ENCODE results near the gene POU2F2.

DNA sequence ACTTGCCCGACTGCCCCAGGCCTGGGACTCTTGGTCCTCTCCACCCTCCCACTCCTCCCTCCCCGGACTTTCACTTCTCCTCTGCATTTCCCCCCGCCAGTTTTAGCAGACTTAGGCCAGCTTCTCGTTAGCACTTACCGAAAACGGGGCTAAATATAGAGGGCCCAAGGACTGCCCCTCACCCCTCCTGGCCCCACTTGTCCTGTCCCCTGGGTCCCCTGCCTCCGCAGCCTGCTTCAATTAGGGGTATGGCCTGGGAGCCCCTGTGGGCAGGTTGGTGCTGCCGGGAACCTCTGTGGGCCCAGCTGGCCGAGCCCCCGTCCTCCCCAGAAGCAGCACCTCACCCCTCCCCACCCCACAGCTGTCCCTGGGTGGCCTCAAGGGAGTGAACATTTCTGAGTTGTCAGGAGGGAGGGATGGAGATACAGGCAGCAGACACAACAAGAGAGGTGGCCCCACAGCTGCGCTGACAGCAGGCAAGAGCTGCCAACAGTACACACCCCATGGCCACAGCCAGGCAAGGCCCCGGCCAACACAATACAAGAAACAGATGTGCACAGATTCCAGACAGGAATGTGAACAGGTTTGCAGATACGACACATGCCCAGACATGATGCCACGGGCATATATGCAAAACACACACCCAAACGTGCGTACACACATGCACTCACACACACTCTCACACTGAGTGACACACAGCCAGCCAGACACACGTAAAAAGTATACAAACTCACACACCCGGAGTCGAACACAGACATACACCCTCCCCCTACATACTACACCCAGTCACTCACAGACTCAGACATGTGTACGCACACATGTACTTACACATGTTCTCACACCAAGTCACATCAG is 2.6 kb downstream of the POU2F2 start:
- TF ChIP-seq TEAD4 (CRISPR knock-in tag; IDR thresholded peaks at IDR 0.05) (no peak), RELA (CRISPR knock-in tag; IDR thresholded peaks at IDR 0.05; ENCODE audit: borderline replicate concordance) (no peak), GABPB1 (CRISPR knock-in tag; IDR thresholded peaks at IDR 0.05) (no peak)
- TF ChIP-seq, protein P1, sequence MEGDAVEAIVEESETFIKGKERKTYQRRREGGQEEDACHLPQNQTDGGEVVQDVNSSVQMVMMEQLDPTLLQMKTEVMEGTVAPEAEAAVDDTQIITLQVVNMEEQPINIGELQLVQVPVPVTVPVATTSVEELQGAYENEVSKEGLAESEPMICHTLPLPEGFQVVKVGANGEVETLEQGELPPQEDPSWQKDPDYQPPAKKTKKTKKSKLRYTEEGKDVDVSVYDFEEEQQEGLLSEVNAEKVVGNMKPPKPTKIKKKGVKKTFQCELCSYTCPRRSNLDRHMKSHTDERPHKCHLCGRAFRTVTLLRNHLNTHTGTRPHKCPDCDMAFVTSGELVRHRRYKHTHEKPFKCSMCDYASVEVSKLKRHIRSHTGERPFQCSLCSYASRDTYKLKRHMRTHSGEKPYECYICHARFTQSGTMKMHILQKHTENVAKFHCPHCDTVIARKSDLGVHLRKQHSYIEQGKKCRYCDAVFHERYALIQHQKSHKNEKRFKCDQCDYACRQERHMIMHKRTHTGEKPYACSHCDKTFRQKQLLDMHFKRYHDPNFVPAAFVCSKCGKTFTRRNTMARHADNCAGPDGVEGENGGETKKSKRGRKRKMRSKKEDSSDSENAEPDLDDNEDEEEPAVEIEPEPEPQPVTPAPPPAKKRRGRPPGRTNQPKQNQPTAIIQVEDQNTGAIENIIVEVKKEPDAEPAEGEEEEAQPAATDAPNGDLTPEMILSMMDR (IDR thresholded peaks at IDR 0.05): no peak

Data from WTC11 (cell line).